Endodermal cell (in vitro differentiated cells): Measurements from ENCODE around the gene DIRAS1. TPM values are rescaled to one million over a fixed set of nuclear protein-coding genes. Genes with fewer than 3 reads are reported as not detected.

Experiments used
- DNase-seq: peaks from one replicate; pipeline ENCODE4 v3.0.0-alpha.2; 2017
- H3K27ac ChIP-seq: 2 replicates; pipeline ENCODE4 v1.5.1; 2013; ENCODE audit warnings: mild to moderate bottlenecking, low read depth, low read length, moderate library complexity
- H3K27me3 ChIP-seq: 2 replicates; pipeline ENCODE4 v1.6.1; 2013; ENCODE audit warnings: mild to moderate bottlenecking, low read length, moderate library complexity; ENCODE audit not compliant: insufficient read depth, control insufficient read depth, poor library complexity, severe bottlenecking
- H3K36me3 ChIP-seq: 2 replicates; pipeline ENCODE4 v1.7.0; 2013; ENCODE audit warnings: mild to moderate bottlenecking, low read length, moderate library complexity; ENCODE audit not compliant: control insufficient read depth, insufficient read depth
- H3K4me1 ChIP-seq: one replicate; pipeline ENCODE4 v1.7.0; 2013; ENCODE audit warnings: low read length; ENCODE audit not compliant: control insufficient read depth, insufficient read depth
- H3K4me3 ChIP-seq: 2 replicates; pipeline ENCODE4 v1.5.1; 2013; ENCODE audit warnings: mild to moderate bottlenecking, low read length, moderate library complexity
- H3K9ac ChIP-seq: 2 replicates; pipeline ENCODE4 v1.6.1; 2013; ENCODE audit warnings: mild to moderate bottlenecking, low read length, moderate library complexity; ENCODE audit not compliant: poor library complexity, severe bottlenecking; ENCODE audit errors: extremely low read depth
- H3K9me3 ChIP-seq: 2 replicates; pipeline ENCODE4 v1.6.1; 2013; ENCODE audit warnings: mild to moderate bottlenecking, low read length, moderate library complexity; ENCODE audit not compliant: control insufficient read depth
- H3K27ac Mint-ChIP-seq: 2 replicates; pipeline ENCODE4 v1.8.0; 2020; ENCODE audit warnings: mixed read lengths
- H3K27me3 Mint-ChIP-seq: 2 replicates; pipeline ENCODE4 v1.8.0; 2021; ENCODE audit warnings: mild to moderate bottlenecking, mixed read lengths; ENCODE audit not compliant: insufficient read depth
- H3K36me3 Mint-ChIP-seq: 2 replicates; pipeline ENCODE4 v1.8.0; 2020; ENCODE audit warnings: low read depth, mixed read lengths
- H3K4me1 Mint-ChIP-seq: 2 replicates; pipeline ENCODE4 v1.8.0; 2020; ENCODE audit warnings: mixed read lengths
- H3K4me3 Mint-ChIP-seq: 2 replicates; pipeline ENCODE4 v1.8.0; 2020; ENCODE audit warnings: mild to moderate bottlenecking, moderate library complexity, mixed read lengths
- H3K9me3 Mint-ChIP-seq: 2 replicates; pipeline ENCODE4 v1.8.0; 2020; ENCODE audit warnings: mild to moderate bottlenecking, mixed read lengths
- WGBS, 2 experiments: methylation state at CpG; one replicate each; pipeline versions ENCODE4 v1.1.5 to v1.1.7; 2013; ENCODE audit warnings: missing lambda C conversion rate in 2 of 2, mixed read lengths in 1 of 2; ENCODE audit not compliant: insufficient coverage in 1 of 2, insufficient read length in 1 of 2; 5-methylcytosine and 5-hydroxymethylcytosine counted together
- total RNA-seq, 2 donors: library from RNA; stranded (reverse); fragmentation: NEBNext Ultra II Directional in 1 of 2; extraction: Animal tissue kit (Norgen Biotek cat#: 25700) in 1 of 2; gene quantifications; 2 replicates in 1 of 2; 3 replicates in 1 of 2; pipeline ENCODE4 v1.2.1, GENCODE V29; 2021
- TF ChIP-seq, protein P1 (sequence below): fragments of 200-600 bp; sonication (generic); conservative IDR thresholded peaks from 2 replicates; pipeline ENCODE4 v1.5.0; 2021; ENCODE audit warnings: antibody characterized with exemption, mild to moderate bottlenecking

DIRAS1 gene
- total RNA-seq, 2 donors from 2014 or later: 4.7 to 8.4 TPM

GRCh38 chr19:2765376-2765775 lies 44.2 kb upstream of the DIRAS1 start:
- no peaks in the 10 kb centered on the region for H3K9me3 ChIP-seq
- H3K36me3 ChIP-seq: peaks cover 41% of the 10 kb centered on the region
- no peaks in the 10 kb centered on the region for H3K27me3 ChIP-seq
- TF ChIP-seq, protein P1, sequence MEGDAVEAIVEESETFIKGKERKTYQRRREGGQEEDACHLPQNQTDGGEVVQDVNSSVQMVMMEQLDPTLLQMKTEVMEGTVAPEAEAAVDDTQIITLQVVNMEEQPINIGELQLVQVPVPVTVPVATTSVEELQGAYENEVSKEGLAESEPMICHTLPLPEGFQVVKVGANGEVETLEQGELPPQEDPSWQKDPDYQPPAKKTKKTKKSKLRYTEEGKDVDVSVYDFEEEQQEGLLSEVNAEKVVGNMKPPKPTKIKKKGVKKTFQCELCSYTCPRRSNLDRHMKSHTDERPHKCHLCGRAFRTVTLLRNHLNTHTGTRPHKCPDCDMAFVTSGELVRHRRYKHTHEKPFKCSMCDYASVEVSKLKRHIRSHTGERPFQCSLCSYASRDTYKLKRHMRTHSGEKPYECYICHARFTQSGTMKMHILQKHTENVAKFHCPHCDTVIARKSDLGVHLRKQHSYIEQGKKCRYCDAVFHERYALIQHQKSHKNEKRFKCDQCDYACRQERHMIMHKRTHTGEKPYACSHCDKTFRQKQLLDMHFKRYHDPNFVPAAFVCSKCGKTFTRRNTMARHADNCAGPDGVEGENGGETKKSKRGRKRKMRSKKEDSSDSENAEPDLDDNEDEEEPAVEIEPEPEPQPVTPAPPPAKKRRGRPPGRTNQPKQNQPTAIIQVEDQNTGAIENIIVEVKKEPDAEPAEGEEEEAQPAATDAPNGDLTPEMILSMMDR: no peak
- H3K9ac ChIP-seq: no peak overlapping the region
- Mint-ChIP-seq H3K4me3 (no peak overlapping the region), H3K36me3 (peaks cover 34% of the 10 kb centered on the region), H3K9me3 (no peaks in the 10 kb centered on the region), H3K4me1 (no peaks in the 10 kb centered on the region), H3K27me3 (no peaks in the 10 kb centered on the region), H3K27ac (no peak overlapping the region)
- DNase-seq: no peak
- no peaks in the 10 kb centered on the region for H3K4me1 ChIP-seq
- WGBS, 2 experiments: 97 to 98% methylated on average over 3 to 14 of the region's 15 CpGs
- no peak overlapping the region for H3K4me3 ChIP-seq
- peak overlapping the region; percentile 70 for H3K27ac ChIP-seq

DNA sequence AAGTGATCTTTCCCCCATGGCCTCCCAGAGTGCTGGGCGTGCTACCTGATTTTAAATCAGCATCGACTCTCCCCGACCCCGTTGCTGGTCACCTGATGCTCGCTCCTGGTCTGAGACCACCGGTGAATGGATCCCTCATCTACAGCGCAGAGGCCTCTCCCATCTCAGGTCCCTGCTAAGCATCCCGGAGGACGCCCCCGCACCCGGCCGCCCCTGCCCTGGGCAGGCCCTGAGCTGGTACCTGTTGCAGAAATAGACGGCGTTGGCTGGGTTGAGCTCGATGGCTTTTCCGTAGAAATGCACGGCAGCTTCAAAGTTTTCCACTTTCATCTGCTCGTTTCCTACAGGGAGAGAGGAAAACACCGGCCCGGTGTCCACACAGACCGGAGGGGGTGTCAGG lies 43.8 kb upstream of the DIRAS1 start:
- no peak overlapping the region for H3K4me3 Mint-ChIP-seq
- H3K27me3 Mint-ChIP-seq: no peaks in the 10 kb centered on the region
- H3K9me3 Mint-ChIP-seq: no peaks in the 10 kb centered on the region
- no peaks in the 10 kb centered on the region for H3K27me3 ChIP-seq
- H3K9ac ChIP-seq: no peak overlapping the region
- TF ChIP-seq, protein P1: no peak
- no peak overlapping the region for H3K27ac Mint-ChIP-seq
- H3K36me3 Mint-ChIP-seq: peaks cover 36% of the 10 kb centered on the region
- H3K9me3 ChIP-seq: no peaks in the 10 kb centered on the region
- H3K4me1 Mint-ChIP-seq: no peaks in the 10 kb centered on the region
- H3K27ac ChIP-seq: no peak overlapping the region
- H3K4me3 ChIP-seq: no peak overlapping the region
- H3K36me3 ChIP-seq: peaks cover 41% of the 10 kb centered on the region
- WGBS, 2 experiments: 94 to 95% methylated on average over 17 to 21 of the region's 21 CpGs
- H3K4me1 ChIP-seq: no peaks in the 10 kb centered on the region
- DNase-seq: no peak

- Histone ChIP-seq H3K36me3 (peaks cover 49% of the 10 kb centered on the region), H3K27me3 (no peaks in the 10 kb centered on the region), H3K9ac (no peak overlapping the region), H3K9me3 (no peaks in the 10 kb centered on the region), H3K27ac (no peak overlapping the region), H3K4me3 (no peak overlapping the region), H3K4me1 (no peaks in the 10 kb centered on the region)
- Mint-ChIP-seq H3K27me3 (no peaks in the 10 kb centered on the region), H3K27ac (no peak overlapping the region), H3K9me3 (no peaks in the 10 kb centered on the region), H3K36me3 (peaks cover 46% of the 10 kb centered on the region), H3K4me1 (no peaks in the 10 kb centered on the region), H3K4me3 (no peak overlapping the region)
- TF ChIP-seq, protein P1: no peak
- DNase-seq: no peak
- WGBS, 2 experiments: 96 to 98% methylated on average over 7 to 12 of the region's 12 CpGs
Observed at GRCh38 chr19:2763687-2764086, 42.5 kb upstream of the DIRAS1 start.
